GM12878 (cell line): Measurements from ENCODE around the gene DIPK1A. TPM values are rescaled to one million over a fixed set of nuclear protein-coding genes. Genes with fewer than 3 reads are reported as not detected.

Experiments
- ATAC-seq: fragments of 200-7000 bp; cut with Tn5 transposase; 3 replicates; pipeline ENCODE4 v1.9.1; 2020; ENCODE audit warnings: mild to moderate bottlenecking, moderate library complexity
- BruUV-seq: library from RNA; stranded (reverse); fragments of 400-500 nt; replicated peaks from 2 replicates; lab custom pipeline; 2021; lab: Mats Ljungman, UMichigan
- CTCF ChIA-PET: fragments of 300-600 bp; sonication (Branson Sonifier 250); formaldehyde crosslinking; extraction: SDS; loops from one replicate; lab custom pipeline; 2021; ENCODE audit warnings: inconsistent platforms; lab: Yijun Ruan, JAX
- POLR2A ChIA-PET: fragments of 350-600 bp; formaldehyde crosslinking; extraction: SDS; loops from one replicate; lab custom pipeline; 2021; ENCODE audit warnings: inconsistent platforms; lab: Charles Lee
- RAD21 ChIA-PET: fragments of 300-600 bp; sonication (Branson Sonifier 250); formaldehyde crosslinking; loops from one replicate; lab custom pipeline; 2023; ENCODE audit warnings: antibody characterized with exemption; ENCODE audit not compliant: unreplicated experiment; lab: Charles Lee
- SMC1A ChIA-PET: fragments of 300-600 bp; sonication (Branson Sonifier 250); formaldehyde crosslinking; loops from one replicate; lab custom pipeline; 2023; ENCODE audit not compliant: unreplicated experiment, uncharacterized antibody; lab: Charles Lee
- DNase-seq: peaks from one replicate; pipeline ENCODE4 v3.0.0-alpha.2; 2011; ENCODE audit warnings: low read depth, low spot score
- FAIRE-seq: peaks from 3 replicates; lab custom pipeline; 2011; peaks lifted over from hg19 to GRCh38; lab: Jason Lieb, UNC
- H2AFZ ChIP-seq: 2 replicates; pipeline ENCODE4 v1.6.0; 2011; ENCODE audit warnings: low read depth, low read length, control low read depth; ENCODE audit not compliant: control insufficient read depth
- H3K27ac ChIP-seq: 2 replicates; pipeline ENCODE4 v1.5.1; 2011; ENCODE audit warnings: control low read depth; ENCODE audit not compliant: control insufficient read depth, insufficient read depth
- H3K27me3 ChIP-seq, 2 experiments: replicated peaks in 1 of 2; 2 replicates each; pipeline versions ENCODE4 v1.6.0 to v1.6.1; 2011; ENCODE audit warnings: low read length in 1 of 2; ENCODE audit not compliant: control insufficient read depth in 2 of 2, insufficient read depth in 2 of 2
- H3K36me3 ChIP-seq, 2 experiments: 2 replicates each; pipeline ENCODE4 v1.5.1; 2011; ENCODE audit warnings: low read length in 1 of 2; ENCODE audit not compliant: control insufficient read depth in 2 of 2, insufficient read depth in 2 of 2
- H3K4me1 ChIP-seq: 2 replicates; pipeline ENCODE4 v1.6.1; 2011; ENCODE audit warnings: mild to moderate bottlenecking, low read length, moderate library complexity, mixed read lengths; ENCODE audit not compliant: control insufficient read depth, insufficient read depth
- H3K4me2 ChIP-seq: 2 replicates; pipeline ENCODE4 v1.6.0; 2011; ENCODE audit warnings: control low read depth; ENCODE audit not compliant: control insufficient read depth, insufficient read depth
- H3K4me3 ChIP-seq: fragments of 200-600 bp; sonication (generic); 2 replicates; pipeline ENCODE4 v1.5.1; 2016
- H3K79me2 ChIP-seq: 2 replicates; pipeline ENCODE4 v1.6.0; 2011; ENCODE audit warnings: low read length; ENCODE audit not compliant: control insufficient read depth, insufficient read depth
- H3K9ac ChIP-seq: 2 replicates; pipeline ENCODE4 v1.8.0; 2011; ENCODE audit warnings: low read length, control low read depth, mixed read lengths; ENCODE audit not compliant: control insufficient read depth, insufficient read depth
- H3K9me3 ChIP-seq: replicated peaks from 3 replicates; pipeline ENCODE4 v1.5.1; 2011; ENCODE audit warnings: mild to moderate bottlenecking, low read length; ENCODE audit not compliant: control insufficient read depth, insufficient read depth
- H4K20me1 ChIP-seq: 2 replicates; pipeline ENCODE4 v1.6.0; 2011; ENCODE audit not compliant: control insufficient read depth, insufficient read depth
- BRCA1 ChIP-seq: IDR thresholded peaks from 2 replicates; pipeline ENCODE4 v1.6.1; 2011; ENCODE audit warnings: low read depth, low read length, improper control_type of control experiment
- IKZF1 ChIP-seq: fragments of 450-650 bp; conservative IDR thresholded peaks from 2 replicates; pipeline ENCODE4 v1.6.1; 2017; ENCODE audit warnings: antibody characterized with exemption, mild to moderate bottlenecking
- PAX8 ChIP-seq: fragments of 450-650 bp; IDR thresholded peaks from 2 replicates; pipeline ENCODE4 v1.6.1; 2017; ENCODE audit warnings: mild to moderate bottlenecking, moderate library complexity
- WGBS: methylation state at CpG from one replicate; pipeline ENCODE4 v1.1.6; 2016; ENCODE audit warnings: low lambda C conversion rate; ENCODE audit not compliant: insufficient replicate concordance, insufficient coverage; ENCODE audit errors: missing lambda C conversion rate; 5-methylcytosine and 5-hydroxymethylcytosine counted together
- in situ Hi-C: fragments of 300-500 bp; cut with MboI; formaldehyde crosslinking; loops from 9 replicates; pipeline ENCODE4 v1.14.3; 2018; ENCODE audit warnings: mixed read lengths
- intact Hi-C: fragments of 100-400 bp; cut with micrococcal nuclease; formaldehyde crosslinking; loops from one replicate; pipeline ENCODE4 v1.14.2; 2022; ENCODE audit not compliant: unreplicated experiment
- polyA plus RNA-seq, 11 experiments: library from polyadenylated mRNA; depleted of rRNA in 4 of 11; unstranded in 6 of 11; stranded (reverse) in 5 of 11; fragments of >200 nt; fragmentation: Nextera tagmentation in 4 of 11; fragmentation: Illumina TruSeq in 1 of 11; extraction: Ambion mirVana in 4 of 11; extraction: Trizol in 1 of 11; gene quantifications; 1 replicate in 1 of 11; 2 replicates in 10 of 11; pipeline versions ENCODE4 v1.2.1 to v1.2.3, GENCODE V29; 2011 to 2016; ENCODE audit warnings: inconsistent platforms in 2 of 11, missing spikeins in 2 of 11, low read depth in 1 of 11
- total RNA-seq, 4 experiments: library from RNA; depleted of rRNA in 3 of 4; stranded (reverse); fragments of >200 nt in 3 of 4; fragmentation: Illumina TruSeq in 1 of 4; extraction: Trizol in 1 of 4; gene quantifications; 2 replicates each; pipeline versions ENCODE4 v1.2.1 to v1.2.3, GENCODE V29; 2013 to 2021
- TF ChIP-seq, protein P1 (sequence below): IDR thresholded peaks from 2 replicates; pipeline ENCODE4 v1.6.1; 2012; ENCODE audit warnings: low read depth, low read length, improper control_type of control experiment
- TF ChIP-seq, protein P2 (sequence below): fragments of 450-650 bp; IDR thresholded peaks from 2 replicates; pipeline ENCODE4 v1.6.1; 2018; ENCODE audit warnings: borderline replicate concordance, mild to moderate bottlenecking; ENCODE audit not compliant: partially characterized antibody
- TF ChIP-seq, protein P3 (sequence below): IDR thresholded peaks from 2 replicates; pipeline ENCODE4 v1.6.1; 2011; ENCODE audit warnings: low read depth, mild to moderate bottlenecking, low read length, moderate library complexity, borderline replicate concordance; ENCODE audit errors: extremely low read depth

Gene DIPK1A
- total and polyA plus RNA-seq, 10 of the 15 experiments (the other 5 are each of a cell fraction or from before 2014, with no cell fraction given): 4.9 to 15.0 (median 9.7) TPM

DNA sequence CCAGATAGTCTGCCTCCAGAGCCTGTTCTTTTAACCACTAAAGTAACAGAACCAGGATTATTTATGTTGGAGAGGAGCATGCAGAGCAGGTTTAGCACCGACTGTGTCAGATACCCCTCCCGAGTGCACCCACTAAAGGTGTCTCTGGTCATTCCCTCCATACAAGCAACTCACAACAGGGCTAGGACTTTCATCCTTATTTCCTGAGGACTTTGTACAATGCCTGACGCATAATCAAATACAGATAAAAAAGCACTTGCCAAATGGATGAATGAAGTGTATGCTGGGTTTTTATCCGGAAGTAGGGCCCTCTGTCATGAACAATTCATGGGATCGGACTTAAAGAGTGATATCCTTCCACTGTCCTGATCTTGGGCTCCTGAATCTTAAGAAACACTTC is 103.4 kb downstream of the DIPK1A start:
- Histone ChIP-seq H3K9ac (no peak overlapping the region), H4K20me1 (no peaks in the 10 kb centered on the region), H3K27me3 (no peaks in the 10 kb centered on the region), H3K9me3 (no peaks in the 10 kb centered on the region; the same call in 2 of the 3 replicates)
- intact Hi-C loops: loop anchor here (2.0 kb wide), 2 partner anchors 111 to 205 kb away; no protein-coding TSS in a partner anchor
- TF ChIP-seq PAX8 (no peak), IKZF1 (no peak), BRCA1 (no peak)
- TF ChIP-seq, protein P1, sequence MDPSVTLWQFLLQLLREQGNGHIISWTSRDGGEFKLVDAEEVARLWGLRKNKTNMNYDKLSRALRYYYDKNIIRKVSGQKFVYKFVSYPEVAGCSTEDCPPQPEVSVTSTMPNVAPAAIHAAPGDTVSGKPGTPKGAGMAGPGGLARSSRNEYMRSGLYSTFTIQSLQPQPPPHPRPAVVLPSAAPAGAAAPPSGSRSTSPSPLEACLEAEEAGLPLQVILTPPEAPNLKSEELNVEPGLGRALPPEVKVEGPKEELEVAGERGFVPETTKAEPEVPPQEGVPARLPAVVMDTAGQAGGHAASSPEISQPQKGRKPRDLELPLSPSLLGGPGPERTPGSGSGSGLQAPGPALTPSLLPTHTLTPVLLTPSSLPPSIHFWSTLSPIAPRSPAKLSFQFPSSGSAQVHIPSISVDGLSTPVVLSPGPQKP: no peak
- TF ChIP-seq, protein P2, sequence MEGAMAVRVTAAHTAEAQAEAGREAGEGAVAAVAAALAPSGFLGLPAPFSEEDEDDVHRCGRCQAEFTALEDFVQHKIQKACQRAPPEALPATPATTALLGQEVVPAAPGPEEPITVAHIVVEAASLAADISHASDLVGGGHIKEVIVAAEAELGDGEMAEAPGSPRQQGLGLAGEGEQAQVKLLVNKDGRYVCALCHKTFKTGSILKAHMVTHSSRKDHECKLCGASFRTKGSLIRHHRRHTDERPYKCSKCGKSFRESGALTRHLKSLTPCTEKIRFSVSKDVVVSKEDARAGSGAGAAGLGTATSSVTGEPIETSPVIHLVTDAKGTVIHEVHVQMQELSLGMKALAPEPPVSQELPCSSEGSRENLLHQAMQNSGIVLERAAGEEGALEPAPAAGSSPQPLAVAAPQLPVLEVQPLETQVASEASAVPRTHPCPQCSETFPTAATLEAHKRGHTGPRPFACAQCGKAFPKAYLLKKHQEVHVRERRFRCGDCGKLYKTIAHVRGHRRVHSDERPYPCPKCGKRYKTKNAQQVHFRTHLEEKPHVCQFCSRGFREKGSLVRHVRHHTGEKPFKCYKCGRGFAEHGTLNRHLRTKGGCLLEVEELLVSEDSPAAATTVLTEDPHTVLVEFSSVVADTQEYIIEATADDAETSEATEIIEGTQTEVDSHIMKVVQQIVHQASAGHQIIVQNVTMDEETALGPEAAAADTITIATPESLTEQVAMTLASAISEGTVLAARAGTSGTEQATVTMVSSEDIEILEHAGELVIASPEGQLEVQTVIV: no peak
- TF ChIP-seq, protein P3, sequence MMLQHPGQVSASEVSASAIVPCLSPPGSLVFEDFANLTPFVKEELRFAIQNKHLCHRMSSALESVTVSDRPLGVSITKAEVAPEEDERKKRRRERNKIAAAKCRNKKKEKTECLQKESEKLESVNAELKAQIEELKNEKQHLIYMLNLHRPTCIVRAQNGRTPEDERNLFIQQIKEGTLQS: no peak
- TF ChIP-seq, all 136 proteins: peak for 0
- 95% methylated on average over 5 of the region's 5 CpGs for WGBS
- ATAC-seq: no peak
- no peaks in the 10 kb centered on the region for H3K79me2 ChIP-seq
- H3K36me3 ChIP-seq: no peaks in the 10 kb centered on the region; a peak in 1 of 4 replicates
- ChIA-PET RAD21 (interaction anchor here (0.7 to 7.9 kb wide), 10 partner anchors 20 to 204 kb away, joined by 3 to 106 read pairs (median 6); partner anchors contain the start of gene DIPK1A), POLR2A (interaction anchor here (0.5 to 2.2 kb wide), 5 partner anchors 100 to 136 kb away, joined by 3 to 8 read pairs (median 6); no protein-coding TSS in a partner anchor), CTCF (interaction anchor here (0.7 to 7.7 kb wide), 37 partner anchors 9 to 548 kb away, joined by 3 to 169 read pairs (median 6); partner anchors contain the start of genes DIPK1A and RPL5), SMC1A (interaction anchor here (0.7 to 7.5 kb wide), 23 partner anchors 8 to 205 kb away, joined by 3 to 179 read pairs (median 7); partner anchors contain the start of gene DIPK1A)
- peaks cover 9% of the 10 kb centered on the region for H3K4me1 ChIP-seq
- no peak overlapping the region for H3K4me3 ChIP-seq
- no TSS peak for BruUV-seq
- H3K27ac ChIP-seq: no peak overlapping the region
- in situ Hi-C loops: loop anchor here (5.0 kb wide), 1 partner anchor 134 kb away; no protein-coding TSS in a partner anchor
- no peak overlapping the region for H2AFZ ChIP-seq
- no peak overlapping the region for H3K4me2 ChIP-seq
- DNase-seq: no peak
- FAIRE-seq: no peak
